Muscle of leg (tissue), 16 donors: Measurements from ENCODE around the gene OLFM2. TPM values are rescaled to one million over a fixed set of nuclear protein-coding genes. Genes with fewer than 3 reads are reported as not detected.
A peak's percentile ranks its signal among the peaks of the same experiment; 100 is the strongest.

Experiments
- DNase-seq: peaks from one replicate; pipeline ENCODE4 v3.0.0; 2013
- H3K27ac ChIP-seq: one replicate; pipeline ENCODE4 v1.5.1; 2013; ENCODE audit warnings: mild to moderate bottlenecking, low read length, control low read depth
- H3K27me3 ChIP-seq: one replicate; pipeline ENCODE4 v1.6.1; 2013; ENCODE audit warnings: low read length; ENCODE audit not compliant: control insufficient read depth, insufficient read depth
- H3K36me3 ChIP-seq: one replicate; pipeline ENCODE4 v1.6.1; 2013; ENCODE audit warnings: low read length; ENCODE audit not compliant: control insufficient read depth, insufficient read depth
- H3K4me1 ChIP-seq: one replicate; pipeline ENCODE4 v1.6.1; 2013; ENCODE audit warnings: low read length; ENCODE audit not compliant: control insufficient read depth, insufficient read depth
- H3K4me3 ChIP-seq: one replicate; pipeline ENCODE4 v1.5.1; 2013; ENCODE audit warnings: low read length, control low read depth
- H3K9me3 ChIP-seq: replicated peaks from 2 replicates; pipeline ENCODE4 v1.6.1; 2013; ENCODE audit warnings: low read depth, low read length; ENCODE audit not compliant: control insufficient read depth
- WGBS: methylation state at CpG from one replicate; pipeline ENCODE4 v1.1.5; 2013; ENCODE audit warnings: missing lambda C conversion rate; ENCODE audit not compliant: insufficient coverage; 5-methylcytosine and 5-hydroxymethylcytosine counted together
- long read RNA-seq, 11 donors: transcript quantifications; one replicate each; lab custom pipeline, GENCODE V29; 2026
- polyA plus RNA-seq, 8 donors: library from polyadenylated mRNA; unstranded; fragments of 120-200 nt; gene quantifications; one replicate each; pipeline versions ENCODE4 v1.2.1 to v1.2.3, GENCODE V29; 2013; ENCODE audit warnings: inconsistent platforms in 1 of 8, low replicate concordance in 1 of 8; ENCODE audit not compliant: insufficient read length in 8 of 8, insufficient read depth in 1 of 8
- total RNA-seq: library from RNA; stranded (reverse); fragments of 120-200 nt; gene quantifications from one replicate; pipeline ENCODE4 v1.2.4, GENCODE V29; 2013

The OLFM2 gene
- total RNA-seq (13.1 TPM), polyA plus RNA-seq (10 to 100 TPM; 17.3 to 52.0 (median 33.4) TPM)
- long read RNA-seq, donor 1, partial matches to known transcripts = 5 of 9 reads
- long read RNA-seq, donor 1, other reads (novel, unspliced or antisense) = 0 of 9 reads
- long read RNA-seq, donor 2, partial matches to known transcripts = 0 of 2 reads
- long read RNA-seq, donor 2, other reads (novel, unspliced or antisense) = 0 of 2 reads
- long read RNA-seq, donor 3, transcript OLFM2-205 (6 exons, 1,226 nt) = minor isoform, 6 of 17 reads
- long read RNA-seq, donor 3, transcript OLFM2-201 (6 exons, 2,019 nt) = major isoform, 11 of 17 reads
- long read RNA-seq, donor 3, partial matches to known transcripts = 0 of 17 reads
- long read RNA-seq, donor 3, other reads (novel, unspliced or antisense) = 0 of 17 reads
- long read RNA-seq, donor 4, transcript OLFM2-201 (6 exons, 2,019 nt) = major isoform, 8 of 8 reads
- long read RNA-seq, donor 4, partial matches to known transcripts = 0 of 8 reads
- long read RNA-seq, donor 4, other reads (novel, unspliced or antisense) = 0 of 8 reads
- long read RNA-seq, donor 5, transcript OLFM2-205 (6 exons, 1,226 nt) = minor isoform, 6 of 28 reads
- long read RNA-seq, donor 5, transcript OLFM2-201 (6 exons, 2,019 nt) = major isoform, 22 of 28 reads
- long read RNA-seq, donor 5, partial matches to known transcripts = 0 of 28 reads
- long read RNA-seq, donor 5, other reads (novel, unspliced or antisense) = 0 of 28 reads
- long read RNA-seq, donor 6, transcript OLFM2-201 (6 exons, 2,019 nt) = major isoform, 17 of 25 reads
- long read RNA-seq, donor 6, transcript OLFM2-205 (6 exons, 1,226 nt) = minor isoform, 8 of 25 reads
- long read RNA-seq, donor 6, partial matches to known transcripts = 0 of 25 reads
- long read RNA-seq, donor 6, other reads (novel, unspliced or antisense) = 0 of 25 reads
- long read RNA-seq, donor 7, transcript OLFM2-201 (6 exons, 2,019 nt) = major isoform, 12 of 17 reads
- long read RNA-seq, donor 7, partial matches to known transcripts = 0 of 17 reads
- long read RNA-seq, donor 7, other reads (novel, unspliced or antisense) = 0 of 17 reads
- long read RNA-seq, donor 8, partial matches to known transcripts = 0 of 2 reads
- long read RNA-seq, donor 8, other reads (novel, unspliced or antisense) = 0 of 2 reads
- long read RNA-seq, donor 9, partial matches to known transcripts = 0 of 6 reads
- long read RNA-seq, donor 9, other reads (novel, unspliced or antisense) = 0 of 6 reads
- long read RNA-seq, donor 10, transcript OLFM2-201 (6 exons, 2,019 nt) = major isoform, 8 of 11 reads
- long read RNA-seq, donor 10, partial matches to known transcripts = 0 of 11 reads
- long read RNA-seq, donor 10, other reads (novel, unspliced or antisense) = 0 of 11 reads
- long read RNA-seq, donor 11, partial matches to known transcripts = 0 of 4 reads
- long read RNA-seq, donor 11, other reads (novel, unspliced or antisense) = 0 of 4 reads

GRCh38 chr19:9936326-9937000, at the start of gene OLFM2:
TSS of gene OLFM2 (minus strand) at chr19:9936515. CDS start at chr19:9936366, 149 bp downstream.
- H3K9me3 ChIP-seq = peaks cover under 1% of the 10 kb centered on the region
- DNase-seq = peak; percentile 55
- WGBS = 1% methylated on average over 23 of the region's 62 CpGs
- H3K36me3 ChIP-seq = no peaks in the 10 kb centered on the region
- peaks cover 31% of the 10 kb centered on the region for H3K4me1 ChIP-seq
- no peak within 1 kb of the TSS for H3K27ac ChIP-seq
- H3K4me3 ChIP-seq = peak within 1 kb of the TSS; percentile 51
- peaks cover 28% of the 10 kb centered on the region for H3K27me3 ChIP-seq

- Histone ChIP-seq H3K27me3 (no peaks in the 10 kb centered on the region), H3K4me3 (no peak overlapping the region), H3K36me3 (peaks cover 74% of the 10 kb centered on the region), H3K4me1 (peaks cover 3% of the 10 kb centered on the region), H3K9me3 (no peaks in the 10 kb centered on the region), H3K27ac (no peak overlapping the region)
- no peak for DNase-seq
- WGBS = 95% methylated on average over 5 of the region's 8 CpGs
Measured at GRCh38 chr19:9981406-9982260, 45.3 kb upstream of the OLFM2 start.

- Histone ChIP-seq H3K4me3 (no peak overlapping the region), H3K27ac (no peak overlapping the region), H3K4me1 (peaks cover 4% of the 10 kb centered on the region), H3K27me3 (no peaks in the 10 kb centered on the region), H3K36me3 (peaks cover 49% of the 10 kb centered on the region), H3K9me3 (no peaks in the 10 kb centered on the region)
- WGBS = 88% methylated on average over 4 of the region's 6 CpGs
- DNase-seq = no peak
Measured at GRCh38 chr19:9972103-9972502, 35.8 kb upstream of the OLFM2 start.

- H3K4me1 ChIP-seq = peaks cover 4% of the 10 kb centered on the region
- no peaks in the 10 kb centered on the region for H3K9me3 ChIP-seq
- H3K27ac ChIP-seq = no peak overlapping the region
- peaks cover 2% of the 10 kb centered on the region for H3K27me3 ChIP-seq
- DNase-seq = peak; percentile 81
- 47% methylated on average over 12 of the region's 15 CpGs for WGBS
- H3K4me3 ChIP-seq = no peak overlapping the region
- peaks cover 44% of the 10 kb centered on the region for H3K36me3 ChIP-seq
Measured at GRCh38 chr19:9971166-9971897, 35.0 kb upstream of the OLFM2 start.

- DNase-seq = no peak
- peaks cover 38% of the 10 kb centered on the region for H3K36me3 ChIP-seq
- H3K27me3 ChIP-seq = peaks cover 4% of the 10 kb centered on the region
- WGBS = 81% methylated on average over 7 of the region's 8 CpGs
- H3K9me3 ChIP-seq = no peaks in the 10 kb centered on the region
- no peak overlapping the region for H3K4me3 ChIP-seq
- peaks cover 4% of the 10 kb centered on the region for H3K4me1 ChIP-seq
- H3K27ac ChIP-seq = no peak overlapping the region
Measured at GRCh38 chr19:9970481-9970880, 34.2 kb upstream of the OLFM2 start.

- Histone ChIP-seq H3K27ac (no peak overlapping the region), H3K36me3 (peaks cover 38% of the 10 kb centered on the region), H3K27me3 (peaks cover 4% of the 10 kb centered on the region), H3K4me1 (peaks cover 4% of the 10 kb centered on the region), H3K9me3 (no peaks in the 10 kb centered on the region), H3K4me3 (no peak overlapping the region)
- WGBS = 66% methylated on average over 2 of the region's 2 CpGs
- no peak for DNase-seq
Measured at GRCh38 chr19:9969688-9969975, 33.3 kb upstream of the OLFM2 start.

GRCh38 chr19:9968820-9969687, 32.7 kb upstream of the OLFM2 start:
- Histone ChIP-seq H3K4me1 (peaks cover 4% of the 10 kb centered on the region), H3K27ac (no peak overlapping the region), H3K27me3 (peaks cover 4% of the 10 kb centered on the region), H3K36me3 (peaks cover 36% of the 10 kb centered on the region), H3K4me3 (no peak overlapping the region), H3K9me3 (no peaks in the 10 kb centered on the region)
- WGBS = 72% methylated on average over 6 of the region's 8 CpGs
- DNase-seq = no peak

GRCh38 chr19:9967326-9967725, 31.0 kb upstream of the OLFM2 start:
- Histone ChIP-seq H3K4me1 (peaks cover 4% of the 10 kb centered on the region), H3K27ac (no peak overlapping the region), H3K27me3 (peaks cover 4% of the 10 kb centered on the region), H3K4me3 (no peak overlapping the region), H3K36me3 (peaks cover 33% of the 10 kb centered on the region), H3K9me3 (no peaks in the 10 kb centered on the region)
- DNase-seq = no peak
- WGBS = no CpG with 5 or more reads among the region's 4 CpGs
